CD14-positive monocyte (primary cell): ENCODE data around the gene YWHAQ. TPM values are rescaled to one million over a fixed set of nuclear protein-coding genes. Genes with fewer than 3 reads are reported as not detected.
"Not testable (repeated sequence)": the region's sequence is repeated elsewhere in the genome, so short reads cannot be mapped to it uniquely, and the experiment has no call there.

ENCODE experiments used
- DNase-seq, 3 donors: peaks; one replicate each; pipeline ENCODE4 v3.0.0-alpha.2; 2011 to 2022
- H2AFZ ChIP-seq: 2 replicates; pipeline ENCODE4 v1.6.0; 2012; ENCODE audit warnings: mild to moderate bottlenecking, low read depth, low read length, inconsistent platforms; ENCODE audit not compliant: insufficient read depth, poor library complexity, severe bottlenecking
- H3K27ac ChIP-seq, 2 donors: 1 replicate in 1 of 2; 2 replicates in 1 of 2; pipeline ENCODE4 v1.5.1; 2012 to 2013; ENCODE audit warnings: low read length in 2 of 2, control low read depth in 1 of 2, inconsistent platforms in 1 of 2, low read depth in 1 of 2, mild to moderate bottlenecking in 1 of 2
- H3K27me3 ChIP-seq, 2 donors: one replicate each; pipeline versions ENCODE4 v1.6.0 to v1.6.1; 2011 to 2013; ENCODE audit warnings: low read length in 2 of 2; ENCODE audit not compliant: control insufficient read depth in 2 of 2, insufficient read depth in 2 of 2
- H3K36me3 ChIP-seq, 2 donors: replicated peaks in 1 of 2; 1 replicate in 1 of 2; 2 replicates in 1 of 2; pipeline versions ENCODE4 v1.5.1 to v1.6.1; 2012 to 2013; ENCODE audit warnings: low read length in 2 of 2, control low read depth in 1 of 2, inconsistent platforms in 1 of 2, mild to moderate bottlenecking in 1 of 2; ENCODE audit not compliant: insufficient read depth in 2 of 2, control insufficient read depth in 1 of 2
- H3K4me1 ChIP-seq, 2 donors: 1 replicate in 1 of 2; 2 replicates in 1 of 2; pipeline versions ENCODE4 v1.5.1 to v1.6.1; 2012 to 2013; ENCODE audit warnings: low read length in 2 of 2, control low read depth in 1 of 2, inconsistent platforms in 1 of 2, mild to moderate bottlenecking in 1 of 2, moderate library complexity in 1 of 2; ENCODE audit not compliant: insufficient read depth in 2 of 2, control insufficient read depth in 1 of 2
- H3K4me2 ChIP-seq: replicated peaks from 2 replicates; pipeline ENCODE3; 2012; ENCODE audit warnings: low read length, moderate library complexity, mild to moderate bottlenecking; ENCODE audit not compliant: poor library complexity, severe bottlenecking; ENCODE audit errors: extremely low read depth
- H3K4me3 ChIP-seq, 3 experiments: fragments of 200-600 bp in 1 of 3; sonication (generic) in 1 of 3; replicated peaks in 1 of 3; 1 replicate in 2 of 3; 2 replicates in 1 of 3; pipeline ENCODE4 v1.5.1; 2011 to 2013; ENCODE audit warnings: low read length in 3 of 3, mild to moderate bottlenecking in 3 of 3, control low read depth in 2 of 3, low read depth in 2 of 3, inconsistent platforms in 1 of 3, moderate library complexity in 1 of 3
- H3K79me2 ChIP-seq: 2 replicates; pipeline ENCODE4 v1.6.0; 2012; ENCODE audit warnings: mild to moderate bottlenecking, control low read depth, inconsistent platforms, low read length, moderate library complexity; ENCODE audit not compliant: insufficient read depth
- H3K9ac ChIP-seq: 2 replicates; pipeline ENCODE4 v1.6.0; 2017; ENCODE audit warnings: low read length, mild to moderate bottlenecking; ENCODE audit not compliant: insufficient read depth, poor library complexity, severe bottlenecking
- H3K9me3 ChIP-seq, 2 donors: replicated peaks in 1 of 2; 1 replicate in 1 of 2; 2 replicates in 1 of 2; pipeline versions ENCODE4 v1.5.1 to v1.6.1; 2012 to 2013; ENCODE audit warnings: low read length in 2 of 2, control low read depth in 1 of 2; ENCODE audit not compliant: control insufficient read depth in 1 of 2, insufficient read depth in 1 of 2
- H4K20me1 ChIP-seq: 2 replicates; pipeline ENCODE4 v1.6.0; 2012; ENCODE audit warnings: mild to moderate bottlenecking, low read length, control low read depth, moderate library complexity; ENCODE audit not compliant: insufficient read depth
- H3K27ac Mint-ChIP-seq, 7 donors: one replicate each; pipeline ENCODE4 v1.8.0; 2020; ENCODE audit warnings: mild to moderate bottlenecking in 7 of 7, mixed read lengths in 7 of 7, moderate library complexity in 6 of 7, inconsistent platforms in 2 of 7
- H3K27me3 Mint-ChIP-seq, 3 donors: one replicate each; pipeline ENCODE4 v1.8.0; 2021 to 2022; ENCODE audit warnings: low read depth in 3 of 3, mild to moderate bottlenecking in 3 of 3, mixed read lengths in 3 of 3, moderate library complexity in 3 of 3, inconsistent platforms in 1 of 3
- H3K36me3 Mint-ChIP-seq, 2 donors: one replicate each; pipeline ENCODE4 v1.8.0; 2020; ENCODE audit warnings: mixed read lengths in 2 of 2, inconsistent platforms in 1 of 2, mild to moderate bottlenecking in 1 of 2
- H3K4me1 Mint-ChIP-seq: one replicate; pipeline ENCODE4 v1.8.0; 2020; ENCODE audit warnings: mild to moderate bottlenecking, mixed read lengths
- H3K4me3 Mint-ChIP-seq, 2 donors: one replicate each; pipeline ENCODE4 v1.8.0; 2020; ENCODE audit warnings: mild to moderate bottlenecking in 2 of 2, mixed read lengths in 2 of 2, moderate library complexity in 1 of 2
- H3K9me3 Mint-ChIP-seq, 7 donors: one replicate each; pipeline ENCODE4 v1.8.0; 2020 to 2022; ENCODE audit warnings: mixed read lengths in 7 of 7, mild to moderate bottlenecking in 6 of 7, moderate library complexity in 6 of 7, inconsistent platforms in 2 of 7
- WGBS: methylation state at CpG from one replicate; pipeline ENCODE4 v1.1.5; 2013; ENCODE audit warnings: missing lambda C conversion rate; ENCODE audit not compliant: insufficient coverage; 5-methylcytosine and 5-hydroxymethylcytosine counted together
- intact Hi-C, 2 donors: fragments of 100-400 bp; cut with micrococcal nuclease; formaldehyde crosslinking; loops; one replicate each; pipeline versions ENCODE4 v1.15.0 to v1.15.1; 2023
- polyA plus RNA-seq, 3 donors: library from polyadenylated mRNA; depleted of rRNA in 1 of 3; unstranded in 2 of 3; stranded (reverse) in 1 of 3; fragments of 300-500 nt in 2 of 3; fragments of >200 nt in 1 of 3; fragmentation: Illumina TruSeq in 2 of 3; gene quantifications; 1 replicate in 2 of 3; 2 replicates in 1 of 3; pipeline ENCODE4 v1.2.3, GENCODE V29; 2012 to 2021
- TF ChIP-seq, protein P1 (sequence below): fragments of 200-600 bp; IDR thresholded peaks from one replicate; pipeline ENCODE4 v1.8.0; 2022; ENCODE audit warnings: antibody characterized with exemption, mild to moderate bottlenecking

The YWHAQ gene
- polyA plus RNA-seq, 3 donors = 60.9 to 173 (median 165) TPM

DNA sequence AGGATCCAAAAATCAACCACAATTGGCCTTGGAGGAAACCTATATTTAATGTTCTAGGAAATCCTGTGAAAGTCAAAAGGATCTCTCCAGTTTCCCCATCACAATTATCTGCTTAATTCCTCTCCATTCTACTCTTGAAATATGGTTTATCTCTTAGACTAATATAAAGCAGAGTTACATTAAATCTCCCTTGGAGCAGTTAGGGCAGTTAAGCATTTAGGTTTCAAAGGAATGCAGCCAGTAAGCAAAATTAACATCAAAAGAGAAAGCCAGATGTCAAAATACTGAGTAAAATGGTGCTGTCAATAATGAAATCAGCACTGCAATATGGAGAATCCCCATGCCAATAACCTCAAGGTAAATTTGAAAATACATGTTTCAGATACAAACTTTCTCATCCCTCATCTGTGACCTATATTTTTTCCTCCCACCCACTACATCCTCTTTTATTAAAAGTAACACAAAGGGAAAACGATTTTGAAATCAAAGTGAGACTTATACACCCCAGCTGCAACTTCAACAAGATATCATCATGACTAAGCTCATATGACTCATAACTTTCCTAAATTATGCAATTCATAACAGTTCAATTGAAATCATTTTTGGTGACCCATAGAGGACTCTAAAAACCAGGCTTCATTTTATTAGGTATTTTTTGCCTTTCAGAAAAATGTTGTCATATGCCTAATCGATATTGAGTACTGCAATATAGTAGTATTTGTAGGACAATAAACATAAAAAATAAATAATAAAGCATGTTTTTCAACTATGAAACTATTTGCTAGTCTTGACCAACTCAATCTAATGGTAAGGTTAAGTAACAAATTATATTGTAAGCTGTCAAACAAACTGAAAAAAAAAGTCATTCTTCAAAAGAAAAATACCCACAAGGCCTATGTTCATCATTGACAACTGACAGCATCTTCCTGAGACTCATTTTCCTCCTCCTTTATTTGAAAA is 78.3 kb downstream of the YWHAQ start:
- peak overlapping the region; percentile 71 for H3K4me2 ChIP-seq
- Mint-ChIP-seq H3K4me1 (peaks cover 70% of the 10 kb centered on the region), H3K4me3 (peak overlapping the region; percentile 31 to 67), H3K27me3 (peaks cover 0 to 4% (median 4%) of the 10 kb centered on the region in 3 donors), H3K9me3 (peaks cover 0 to 4% (median 0%) of the 10 kb centered on the region in 7 donors), H3K36me3 (peaks cover 7 to 15% of the 10 kb centered on the region in 2 donors), H3K27ac (peak overlapping the region; percentile 94 to 100 (median 97))
- peak overlapping the region; percentile 66 to 99 for H3K27ac ChIP-seq
- H3K27me3 ChIP-seq = no peaks in the 10 kb centered on the region
- peak overlapping the region; percentile 18 for H3K9ac ChIP-seq
- no peak overlapping the region for H2AFZ ChIP-seq
- TF ChIP-seq, protein P1, sequence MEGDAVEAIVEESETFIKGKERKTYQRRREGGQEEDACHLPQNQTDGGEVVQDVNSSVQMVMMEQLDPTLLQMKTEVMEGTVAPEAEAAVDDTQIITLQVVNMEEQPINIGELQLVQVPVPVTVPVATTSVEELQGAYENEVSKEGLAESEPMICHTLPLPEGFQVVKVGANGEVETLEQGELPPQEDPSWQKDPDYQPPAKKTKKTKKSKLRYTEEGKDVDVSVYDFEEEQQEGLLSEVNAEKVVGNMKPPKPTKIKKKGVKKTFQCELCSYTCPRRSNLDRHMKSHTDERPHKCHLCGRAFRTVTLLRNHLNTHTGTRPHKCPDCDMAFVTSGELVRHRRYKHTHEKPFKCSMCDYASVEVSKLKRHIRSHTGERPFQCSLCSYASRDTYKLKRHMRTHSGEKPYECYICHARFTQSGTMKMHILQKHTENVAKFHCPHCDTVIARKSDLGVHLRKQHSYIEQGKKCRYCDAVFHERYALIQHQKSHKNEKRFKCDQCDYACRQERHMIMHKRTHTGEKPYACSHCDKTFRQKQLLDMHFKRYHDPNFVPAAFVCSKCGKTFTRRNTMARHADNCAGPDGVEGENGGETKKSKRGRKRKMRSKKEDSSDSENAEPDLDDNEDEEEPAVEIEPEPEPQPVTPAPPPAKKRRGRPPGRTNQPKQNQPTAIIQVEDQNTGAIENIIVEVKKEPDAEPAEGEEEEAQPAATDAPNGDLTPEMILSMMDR = no peak
- peaks cover 76 to 84% of the 10 kb centered on the region in 2 donors for H3K4me1 ChIP-seq
- intact Hi-C loops = loop anchor here (2.0 to 10.0 kb wide), 3 partner anchors 14 to 492 kb away; partner anchors contain the start of gene KLF11 (in 1 of the 2)
- peak overlapping the region in 2 of 3 experiments; percentile 10 to 99 for H3K4me3 ChIP-seq
- peak; percentile 83 to 99 (median 94) for DNase-seq
- no CpG with 5 or more reads among the region's 2 CpGs for WGBS
- peaks cover 19% of the 10 kb centered on the region for H4K20me1 ChIP-seq
- H3K36me3 ChIP-seq = no peaks in the 10 kb centered on the region
- no peaks in the 10 kb centered on the region for H3K9me3 ChIP-seq
- H3K79me2 ChIP-seq = peaks cover 89% of the 10 kb centered on the region

DNA sequence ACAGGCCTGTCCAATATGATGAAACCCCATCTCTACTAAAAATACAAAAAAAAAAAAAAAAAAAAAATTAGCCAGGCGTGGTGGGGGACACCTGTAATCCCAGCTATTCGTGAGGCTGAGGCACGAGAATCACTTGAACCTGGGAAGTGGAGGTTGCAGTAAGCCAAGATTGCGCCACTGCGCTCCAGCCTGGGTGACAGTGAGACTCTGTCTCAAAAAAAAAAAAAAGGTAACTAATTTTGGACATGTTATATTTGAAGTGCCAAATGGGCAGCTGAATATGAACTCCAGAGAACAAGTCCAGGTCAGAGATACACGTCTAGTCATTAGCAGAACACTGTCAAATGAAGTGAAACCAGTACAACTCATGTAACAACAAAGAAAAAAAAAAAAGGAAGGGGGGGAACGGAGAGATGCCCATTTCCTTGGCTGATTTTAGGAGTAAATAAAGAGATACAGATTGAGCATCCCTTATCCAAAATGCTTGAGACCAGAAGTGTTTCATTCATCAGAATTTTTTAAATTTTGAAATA is 79.9 kb downstream of the YWHAQ start:
- not testable (repeated sequence) for H3K9me3 Mint-ChIP-seq, H3K27me3 Mint-ChIP-seq, H3K36me3 ChIP-seq, H3K27me3 ChIP-seq, H3K9me3 ChIP-seq, H2AFZ ChIP-seq, H3K9ac ChIP-seq
- Histone ChIP-seq H3K79me2 (peaks cover 94% of the 10 kb centered on the region), H3K4me2 (peak overlapping the region; percentile 55), H3K4me1 (peaks cover 75 to 79% of the 10 kb centered on the region in 2 donors), H3K4me3 (peak overlapping the region in 1 of 3 experiments; percentile 47), H4K20me1 (peaks cover 25% of the 10 kb centered on the region), H3K27ac (peak overlapping the region; percentile 66 to 99)
- H3K36me3 Mint-ChIP-seq = peaks cover 12 to 21% of the 10 kb centered on the region in 2 donors
- peaks cover 68% of the 10 kb centered on the region for H3K4me1 Mint-ChIP-seq
- H3K4me3 Mint-ChIP-seq = peak overlapping the region; percentile 34 to 42
- intact Hi-C loops = loop anchor here (10.0 kb wide), 2 partner anchors 54 to 494 kb away; partner anchors contain the start of gene KLF11 (in 1 of the 2)
- no CpG with 5 or more reads among the region's 7 CpGs for WGBS
- peak in 2 of 3 donors; percentile 62 to 64 for DNase-seq
- peak overlapping the region; percentile 84 to 100 (median 94) for H3K27ac Mint-ChIP-seq
